ENCODE data around the gene TRAPPC11. TPM values are rescaled to one million over a fixed set of nuclear protein-coding genes. Genes with fewer than 3 reads are reported as not detected.

TRAPPC11 gene
- total and polyA plus RNA-seq, 2 of the 4 experiments (the other 2 are of a cell fraction): 25.3 to 56.8 TPM

GRCh38 chr4:183714626-183715025 is 55.5 kb downstream of the TRAPPC11 start:
- whole genome bisulfite sequencing, 2 experiments (ENCODE audit: extremely low coverage in 2 of 2, insufficient read length in 1 of 2): 62% methylated on average over 2 of the region's 7 CpGs; no CpG with 5 or more reads in 1 of the 2 experiments
- Histone ChIP-seq H3K27ac (ENCODE audit: insufficient read depth, low read length) (no peak overlapping the region), H3K27me3 (ENCODE audit: control insufficient read depth, insufficient read depth, low read length) (no peaks in the 10 kb centered on the region), H4K5ac (ENCODE audit: low read depth, low read length) (no peak overlapping the region), H4K91ac (ENCODE audit: insufficient read depth, low read depth, low read length) (no peak overlapping the region), H3K4me2 (ENCODE audit: low read depth, low read length) (no peak overlapping the region), H3K36me3 (ENCODE audit: control insufficient read depth, insufficient read depth, low read length) (peaks cover 19% of the 10 kb centered on the region), H2BK15ac (ENCODE audit: low read depth, low read length) (no peak overlapping the region), H2AK5ac (ENCODE audit: low read depth, low read length) (no peak overlapping the region), H3K9me3 (ENCODE audit: control insufficient read depth, insufficient read depth, low read length) (no peaks in the 10 kb centered on the region), H3K56ac (ENCODE audit: extremely low read depth, insufficient read depth, low read length) (no peak overlapping the region), H3K4me3 (ENCODE audit: insufficient read depth, low read depth, low read length) (no peak overlapping the region), H2BK120ac (ENCODE audit: low read depth, low read length) (no peak overlapping the region), H3K18ac (ENCODE audit: low read depth, low read length) (no peak overlapping the region), H3K9ac (ENCODE audit: low read depth, low read length) (no peak overlapping the region), H2BK5ac (ENCODE audit: low read depth, low read length, poor library complexity, severe bottlenecking) (no peak overlapping the region), H2AFZ (replicated peaks; ENCODE audit: low read length, poor library complexity) (no peak overlapping the region), H3K23ac (ENCODE audit: low read depth, low read length) (no peak overlapping the region), H3K4me1 (ENCODE audit: control insufficient read depth, insufficient read depth, low read length) (no peaks in the 10 kb centered on the region), H4K8ac (ENCODE audit: low read depth in 2 of 2, low read length in 2 of 2) (no peak overlapping the region), H4K20me1 (ENCODE audit: insufficient read depth, low read length) (no peaks in the 10 kb centered on the region), H3K9me1 (ENCODE audit: insufficient read depth, low read length) (no peaks in the 10 kb centered on the region; the same call in 1 of the 2 replicates), H3K79me1 (ENCODE audit: low read depth in 1 of 2, low read length in 2 of 2) (no peaks in the 10 kb centered on the region), H3K4ac (ENCODE audit: low read depth, low read length) (no peak overlapping the region), H3K14ac (replicated peaks; ENCODE audit: low read depth, low read length) (no peak overlapping the region), H2AK9ac (replicated peaks; ENCODE audit: low read depth, low read length, poor library complexity) (no peak overlapping the region), H2BK20ac (ENCODE audit: low read depth, low read length) (no peak overlapping the region)
- DNase-seq (no peak), ATAC-seq (ENCODE audit: low read depth) (no peak)
- TF ChIP-seq ELK1 (IDR thresholded peaks at IDR 0.05; ENCODE audit: borderline replicate concordance, low read depth, low read length) (no peak), RCOR1 (IDR thresholded peaks at IDR 0.05; ENCODE audit: insufficient replicate concordance, low read length) (no peak), NFE2L2 (IDR thresholded peaks at IDR 0.05; ENCODE audit: low read depth, low read length) (no peak), MXI1 (IDR thresholded peaks at IDR 0.05; ENCODE audit: borderline replicate concordance, low read depth, low read length) (no peak), CHD1 (IDR thresholded peaks at IDR 0.05; ENCODE audit: low read depth, low read length) (no peak)
- intact Hi-C loops (cut with micrococcal nuclease): loop anchor here (5.0 kb wide), 1 partner anchor 37 kb away; no protein-coding TSS in a partner anchor
- ChIA-PET POLR2A (ENCODE audit: unreplicated experiment) (no interaction called here), CTCF (no interaction called here)
- dilution Hi-C loops (cut with HindIII; ENCODE audit: low sequenced_read_pairs, unreplicated experiment): no loop called here
- no TSS peak for BruUV-seq (replicated peaks)
- in situ Hi-C loops (cut with MboI; ENCODE audit: low sequenced_read_pairs): no loop called here
